ENCODE data around the gene HDLBP.

The HDLBP gene

DNA sequence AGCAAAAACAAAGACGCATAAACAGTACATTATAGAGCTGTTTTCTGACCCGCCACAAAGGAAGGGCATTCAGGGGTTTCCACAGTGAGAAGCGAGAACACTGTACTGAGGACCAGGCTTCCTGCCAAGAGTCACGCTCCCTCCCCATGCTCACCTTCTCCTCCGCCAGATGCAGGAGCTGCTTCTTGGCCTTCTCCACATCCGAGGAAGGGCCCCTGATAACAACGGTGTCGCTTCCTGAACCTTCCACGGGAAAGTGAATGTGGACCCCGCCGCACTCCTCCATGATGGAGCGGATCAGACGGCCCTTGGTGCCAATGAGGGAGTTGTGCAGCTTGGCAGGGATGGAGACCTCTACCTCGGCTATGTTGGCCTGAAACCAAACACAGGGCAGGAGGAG lies 73.2 kb downstream of the HDLBP start:
- peaks cover 98% of the 10 kb centered on the region for H3K36me3 ChIP-seq (ENCODE audit: control insufficient read depth, insufficient read depth, low read length)
- H3K9ac ChIP-seq (ENCODE audit: low read depth, low read length): no peak overlapping the region
- no peaks in the 10 kb centered on the region for H3K27me3 ChIP-seq (ENCODE audit: control insufficient read depth, insufficient read depth, low read length)
- no peaks in the 10 kb centered on the region for H3K9me3 ChIP-seq (ENCODE audit: control insufficient read depth, insufficient read depth, low read length)
- H3K4me1 ChIP-seq (ENCODE audit: control insufficient read depth, insufficient read depth, low read length): no peaks in the 10 kb centered on the region
- H3K27ac ChIP-seq (ENCODE audit: low read depth, low read length): no peak overlapping the region
- H3K4me3 ChIP-seq (ENCODE audit: low read depth, low read length): no peak overlapping the region

DNA sequence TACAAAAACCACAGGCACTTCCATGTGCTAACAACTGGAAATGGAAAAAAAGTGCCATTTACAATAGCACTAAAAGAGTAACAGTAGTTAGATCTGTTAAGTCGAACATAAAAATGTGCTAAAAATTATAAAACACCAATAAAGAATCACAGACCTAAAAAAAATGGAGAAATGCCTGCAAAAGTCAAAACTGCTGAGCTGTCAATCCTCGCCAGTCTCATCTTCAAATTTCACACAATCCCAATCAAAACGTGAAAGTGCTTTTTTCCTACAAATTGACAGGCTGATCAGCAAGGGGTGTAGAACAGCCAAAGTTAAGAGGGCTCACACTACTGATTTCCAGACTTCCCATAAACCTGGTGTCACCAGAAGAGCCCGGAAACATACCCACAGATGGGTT lies 73.8 kb downstream of the HDLBP start:
- H3K4me1 ChIP-seq (ENCODE audit: control insufficient read depth, insufficient read depth, low read length): no peaks in the 10 kb centered on the region
- H3K4me3 ChIP-seq (ENCODE audit: low read depth, low read length): no peak overlapping the region
- no peak overlapping the region for H3K27ac ChIP-seq (ENCODE audit: low read depth, low read length)
- H3K36me3 ChIP-seq (ENCODE audit: control insufficient read depth, insufficient read depth, low read length): peaks cover 98% of the 10 kb centered on the region
- no peaks in the 10 kb centered on the region for H3K9me3 ChIP-seq (ENCODE audit: control insufficient read depth, insufficient read depth, low read length)
- H3K9ac ChIP-seq (ENCODE audit: low read depth, low read length): no peak overlapping the region
- no peaks in the 10 kb centered on the region for H3K27me3 ChIP-seq (ENCODE audit: control insufficient read depth, insufficient read depth, low read length)

DNA sequence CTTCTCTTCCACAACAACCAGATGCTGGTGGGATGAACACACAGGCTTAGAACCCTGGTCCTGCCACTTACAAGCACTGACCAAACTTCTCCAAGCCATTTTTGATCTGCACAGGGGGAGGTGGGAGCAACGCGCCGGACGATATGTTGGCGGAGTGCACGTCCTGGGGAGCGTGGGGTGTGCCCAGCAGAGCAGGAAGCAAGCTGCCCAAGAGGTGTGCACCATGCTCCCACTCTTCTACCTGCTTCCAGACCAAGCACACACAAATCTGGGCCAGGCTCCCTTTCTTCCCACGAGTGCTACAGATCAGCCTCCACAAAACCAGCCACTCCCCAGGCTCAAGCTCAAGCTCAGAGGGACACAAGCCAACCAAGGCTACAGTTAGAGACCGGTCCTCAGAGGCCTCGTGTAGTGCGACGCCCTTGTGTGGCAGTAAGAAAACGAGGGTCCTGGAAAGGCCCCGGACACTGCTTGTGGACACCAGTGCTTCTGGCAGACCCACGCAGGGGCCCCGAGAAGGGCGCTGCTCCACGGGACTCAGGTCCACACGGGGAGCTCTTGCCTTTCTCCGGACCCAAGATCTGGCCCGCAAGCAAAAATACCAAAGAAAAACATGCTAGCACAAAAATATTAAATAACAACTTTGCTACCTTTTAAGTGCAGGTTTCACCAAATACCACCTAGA lies 75.0 kb downstream of the HDLBP start:
- H3K9me3 ChIP-seq (ENCODE audit: control insufficient read depth, insufficient read depth, low read length): no peaks in the 10 kb centered on the region
- H3K4me3 ChIP-seq (ENCODE audit: low read depth, low read length): no peak overlapping the region
- no peak overlapping the region for H3K9ac ChIP-seq (ENCODE audit: low read depth, low read length)
- H3K27ac ChIP-seq (ENCODE audit: low read depth, low read length): no peak overlapping the region
- H3K27me3 ChIP-seq (ENCODE audit: control insufficient read depth, insufficient read depth, low read length): no peaks in the 10 kb centered on the region
- no peaks in the 10 kb centered on the region for H3K4me1 ChIP-seq (ENCODE audit: control insufficient read depth, insufficient read depth, low read length)
- peaks cover 98% of the 10 kb centered on the region for H3K36me3 ChIP-seq (ENCODE audit: control insufficient read depth, insufficient read depth, low read length)

DNA sequence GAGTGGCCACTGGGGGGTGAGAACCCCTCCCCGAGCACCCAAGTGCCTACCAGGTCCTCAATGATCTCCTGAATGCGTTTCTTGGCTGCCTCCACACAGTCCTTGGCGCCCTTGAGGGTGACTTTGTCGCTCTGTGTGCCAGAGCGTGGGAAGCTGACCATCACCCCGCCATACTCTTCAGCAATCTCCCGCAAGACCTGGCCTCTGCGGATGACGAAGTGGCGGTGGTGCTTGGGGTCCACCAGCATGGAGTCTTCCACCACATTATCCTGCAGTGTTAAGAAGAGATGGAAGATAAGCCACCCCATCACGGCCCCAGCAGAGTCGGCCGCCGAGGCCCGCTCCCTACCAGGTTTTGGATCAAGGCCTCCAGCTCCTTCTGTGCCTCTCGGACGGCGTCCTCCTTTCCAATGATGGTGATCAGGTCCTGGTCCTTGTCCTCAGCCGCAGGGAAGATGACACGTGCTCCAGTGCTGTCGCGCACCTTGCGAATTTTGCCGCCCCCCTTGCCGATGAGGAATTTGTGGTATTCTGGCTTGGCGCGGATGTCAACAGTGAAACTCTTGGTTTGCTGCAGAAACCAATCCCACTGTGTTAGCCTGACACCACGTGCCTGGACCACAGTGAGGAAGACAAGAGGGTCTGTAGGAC lies 75.8 kb downstream of the HDLBP start:
- Histone ChIP-seq H3K9ac (ENCODE audit: low read depth, low read length) (no peak overlapping the region), H3K4me3 (ENCODE audit: low read depth, low read length) (no peak overlapping the region), H3K4me1 (ENCODE audit: control insufficient read depth, insufficient read depth, low read length) (no peaks in the 10 kb centered on the region), H3K27me3 (ENCODE audit: control insufficient read depth, insufficient read depth, low read length) (no peaks in the 10 kb centered on the region), H3K9me3 (ENCODE audit: control insufficient read depth, insufficient read depth, low read length) (no peaks in the 10 kb centered on the region), H3K27ac (ENCODE audit: low read depth, low read length) (no peak overlapping the region), H3K36me3 (ENCODE audit: control insufficient read depth, insufficient read depth, low read length) (peaks cover 98% of the 10 kb centered on the region)

DNA sequence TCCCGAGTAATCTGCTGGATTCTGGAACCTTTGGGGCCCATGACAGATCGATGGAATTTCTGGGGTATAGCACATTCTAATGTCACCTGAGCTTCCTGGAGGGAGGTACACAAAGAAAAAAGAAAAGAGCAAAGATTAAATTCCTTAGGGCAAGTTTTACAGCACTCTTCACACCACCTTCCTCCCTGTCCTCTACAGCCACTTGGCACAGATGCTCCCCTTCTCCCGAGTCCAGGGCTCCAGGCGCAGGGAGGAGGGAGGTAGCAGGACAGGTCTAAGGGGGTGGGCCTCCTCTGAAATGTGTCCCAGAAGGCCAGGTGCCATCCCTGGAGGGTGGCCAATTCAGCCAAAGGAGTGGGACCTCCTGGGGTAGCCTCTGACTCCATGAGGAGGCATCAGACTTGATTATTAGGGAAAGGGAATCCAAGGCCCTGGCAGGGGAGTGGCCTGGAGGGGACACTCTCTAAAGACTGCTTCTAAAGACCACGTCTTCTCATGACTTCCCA lies 76.7 kb downstream of the HDLBP start:
- H3K4me1 ChIP-seq (ENCODE audit: control insufficient read depth, insufficient read depth, low read length): no peaks in the 10 kb centered on the region
- no peak overlapping the region for H3K27ac ChIP-seq (ENCODE audit: low read depth, low read length)
- H3K36me3 ChIP-seq (ENCODE audit: control insufficient read depth, insufficient read depth, low read length): peaks cover 98% of the 10 kb centered on the region
- no peaks in the 10 kb centered on the region for H3K9me3 ChIP-seq (ENCODE audit: control insufficient read depth, insufficient read depth, low read length)
- no peak overlapping the region for H3K9ac ChIP-seq (ENCODE audit: low read depth, low read length)
- no peaks in the 10 kb centered on the region for H3K27me3 ChIP-seq (ENCODE audit: control insufficient read depth, insufficient read depth, low read length)
- H3K4me3 ChIP-seq (ENCODE audit: low read depth, low read length): no peak overlapping the region

DNA sequence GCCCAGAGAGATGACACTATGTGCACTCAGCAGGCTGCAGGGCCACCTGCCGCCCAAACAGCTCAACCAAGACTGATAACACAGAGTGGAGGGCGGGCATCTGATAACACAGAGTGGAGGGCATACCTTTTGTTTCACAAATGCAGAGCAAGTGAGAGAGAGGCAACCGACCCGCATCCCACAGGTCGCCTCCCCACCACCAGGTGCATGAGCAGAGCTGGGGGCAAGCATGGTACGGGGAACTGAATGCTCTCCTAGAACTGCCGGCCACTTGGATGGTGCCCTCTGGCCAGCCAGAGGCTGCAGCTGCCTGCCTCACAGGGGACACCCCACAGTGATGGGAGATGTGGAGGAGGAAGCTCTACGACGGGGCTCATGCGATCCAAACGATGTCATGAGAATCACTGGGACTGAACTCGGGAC lies 77.5 kb downstream of the HDLBP start:
- no peaks in the 10 kb centered on the region for H3K4me1 ChIP-seq (ENCODE audit: control insufficient read depth, insufficient read depth, low read length)
- H3K9me3 ChIP-seq (ENCODE audit: control insufficient read depth, insufficient read depth, low read length): no peaks in the 10 kb centered on the region
- no peak overlapping the region for H3K27ac ChIP-seq (ENCODE audit: low read depth, low read length)
- no peak overlapping the region for H3K4me3 ChIP-seq (ENCODE audit: low read depth, low read length)
- H3K36me3 ChIP-seq (ENCODE audit: control insufficient read depth, insufficient read depth, low read length): peaks cover 98% of the 10 kb centered on the region
- H3K9ac ChIP-seq (ENCODE audit: low read depth, low read length): no peak overlapping the region
- H3K27me3 ChIP-seq (ENCODE audit: control insufficient read depth, insufficient read depth, low read length): no peaks in the 10 kb centered on the region

DNA sequence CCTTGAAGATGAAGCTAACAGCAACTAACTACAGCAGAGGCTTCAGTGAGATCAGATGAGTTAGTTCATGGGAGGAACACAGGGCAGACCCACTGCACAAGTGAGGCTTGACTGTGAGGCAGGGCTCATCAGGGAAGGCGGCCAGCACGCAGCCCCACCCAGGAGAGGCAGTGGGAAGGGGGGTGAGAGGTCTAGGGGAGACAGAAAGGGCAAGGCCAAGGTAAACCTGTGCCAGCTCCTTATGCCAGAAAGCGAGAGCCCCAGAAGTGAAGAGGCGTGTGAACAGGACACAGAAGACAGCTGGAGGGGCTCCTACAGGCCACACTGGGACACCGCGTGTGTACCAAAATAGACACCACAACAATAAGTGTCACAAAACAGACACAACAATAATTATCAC lies 78.4 kb downstream of the HDLBP start:
- H3K27ac ChIP-seq (ENCODE audit: low read depth, low read length): no peak overlapping the region
- no peaks in the 10 kb centered on the region for H3K27me3 ChIP-seq (ENCODE audit: control insufficient read depth, insufficient read depth, low read length)
- peaks cover 98% of the 10 kb centered on the region for H3K36me3 ChIP-seq (ENCODE audit: control insufficient read depth, insufficient read depth, low read length)
- no peaks in the 10 kb centered on the region for H3K4me1 ChIP-seq (ENCODE audit: control insufficient read depth, insufficient read depth, low read length)
- H3K9me3 ChIP-seq (ENCODE audit: control insufficient read depth, insufficient read depth, low read length): no peaks in the 10 kb centered on the region
- no peak overlapping the region for H3K4me3 ChIP-seq (ENCODE audit: low read depth, low read length)
- H3K9ac ChIP-seq (ENCODE audit: low read depth, low read length): no peak overlapping the region

DNA sequence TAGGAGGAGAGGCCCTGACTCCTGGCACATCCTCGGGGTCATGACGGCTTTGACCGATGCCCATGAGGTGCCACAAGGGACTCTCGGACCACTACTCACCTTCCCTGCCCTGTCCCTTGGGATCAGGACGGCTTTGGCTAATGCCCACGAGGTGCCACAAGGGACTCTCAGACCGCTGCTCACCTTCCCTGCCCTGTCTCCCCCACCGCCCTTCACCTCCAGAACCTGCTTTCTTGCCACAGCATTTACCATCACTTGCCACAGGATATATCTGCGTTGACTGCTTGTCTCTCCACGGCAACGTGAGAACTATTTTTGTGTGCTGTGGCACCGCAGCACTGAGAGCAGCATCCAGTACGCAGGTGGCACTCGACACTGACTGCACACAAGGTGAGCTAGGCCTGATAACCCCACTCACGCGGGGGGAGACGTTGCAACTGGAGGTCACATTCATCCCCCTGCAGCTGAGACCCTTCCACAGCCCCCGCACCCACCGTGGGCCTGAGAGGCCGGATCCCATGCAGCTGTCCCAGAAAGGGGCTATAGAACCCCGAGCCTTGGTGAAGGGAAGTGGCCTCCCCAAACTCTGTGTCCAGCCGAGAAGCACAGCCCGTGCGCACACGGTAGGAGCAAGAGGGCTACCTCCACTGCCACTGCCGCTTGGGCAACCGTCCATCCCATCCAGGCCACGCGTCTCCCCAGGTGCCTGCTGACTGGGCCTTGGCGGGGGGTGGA lies 79.4 kb downstream of the HDLBP start:
- no peak overlapping the region for H3K4me3 ChIP-seq (ENCODE audit: low read depth, low read length)
- H3K27ac ChIP-seq (ENCODE audit: low read depth, low read length): no peak overlapping the region
- peaks cover 97% of the 10 kb centered on the region for H3K36me3 ChIP-seq (ENCODE audit: control insufficient read depth, insufficient read depth, low read length)
- no peaks in the 10 kb centered on the region for H3K27me3 ChIP-seq (ENCODE audit: control insufficient read depth, insufficient read depth, low read length)
- no peak overlapping the region for H3K9ac ChIP-seq (ENCODE audit: low read depth, low read length)
- no peaks in the 10 kb centered on the region for H3K4me1 ChIP-seq (ENCODE audit: control insufficient read depth, insufficient read depth, low read length)
- no peaks in the 10 kb centered on the region for H3K9me3 ChIP-seq (ENCODE audit: control insufficient read depth, insufficient read depth, low read length)

DNA sequence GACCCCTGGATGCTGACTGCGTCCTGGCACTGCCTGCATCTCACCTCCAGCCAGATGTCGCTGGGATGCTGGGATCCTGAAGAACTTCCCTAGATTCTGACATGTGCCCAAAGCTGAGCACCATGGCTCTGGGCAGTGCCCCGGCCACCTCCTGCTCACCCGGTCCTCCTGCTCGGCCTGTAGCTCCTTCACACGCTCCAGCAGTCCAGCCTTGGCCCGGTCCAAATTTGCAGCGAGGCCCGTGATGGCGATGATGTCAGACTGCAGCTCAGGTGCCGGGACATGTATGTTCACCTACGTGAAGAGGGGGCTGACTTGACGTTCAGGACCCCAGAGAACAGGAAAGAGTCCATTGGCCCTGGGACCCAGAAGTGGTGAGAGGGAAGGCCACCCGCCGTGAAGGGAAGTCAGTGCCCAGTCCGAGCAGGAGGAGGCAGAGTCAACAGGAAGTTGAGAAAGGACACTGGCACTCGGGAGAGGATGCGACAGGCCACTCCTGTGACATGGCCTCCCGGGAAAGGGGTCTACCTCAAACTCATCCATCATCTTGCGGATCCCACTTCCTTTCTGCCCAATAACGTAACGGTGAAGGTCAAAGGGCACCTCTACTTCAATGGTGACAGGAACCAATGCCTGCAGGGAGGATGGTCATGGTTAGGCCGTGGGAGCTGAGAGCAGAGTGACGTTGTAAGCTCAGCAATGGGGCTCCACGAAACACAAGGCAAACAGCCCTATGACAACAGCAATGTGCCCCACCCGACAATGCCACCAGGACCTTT lies 80.3 kb downstream of the HDLBP start:
- H3K27ac ChIP-seq (ENCODE audit: low read depth, low read length): no peak overlapping the region
- no peak overlapping the region for H3K9ac ChIP-seq (ENCODE audit: low read depth, low read length)
- no peak overlapping the region for H3K4me3 ChIP-seq (ENCODE audit: low read depth, low read length)
- peaks cover 96% of the 10 kb centered on the region for H3K36me3 ChIP-seq (ENCODE audit: control insufficient read depth, insufficient read depth, low read length)
- H3K9me3 ChIP-seq (ENCODE audit: control insufficient read depth, insufficient read depth, low read length): no peaks in the 10 kb centered on the region
- H3K27me3 ChIP-seq (ENCODE audit: control insufficient read depth, insufficient read depth, low read length): no peaks in the 10 kb centered on the region
- no peaks in the 10 kb centered on the region for H3K4me1 ChIP-seq (ENCODE audit: control insufficient read depth, insufficient read depth, low read length)

DNA sequence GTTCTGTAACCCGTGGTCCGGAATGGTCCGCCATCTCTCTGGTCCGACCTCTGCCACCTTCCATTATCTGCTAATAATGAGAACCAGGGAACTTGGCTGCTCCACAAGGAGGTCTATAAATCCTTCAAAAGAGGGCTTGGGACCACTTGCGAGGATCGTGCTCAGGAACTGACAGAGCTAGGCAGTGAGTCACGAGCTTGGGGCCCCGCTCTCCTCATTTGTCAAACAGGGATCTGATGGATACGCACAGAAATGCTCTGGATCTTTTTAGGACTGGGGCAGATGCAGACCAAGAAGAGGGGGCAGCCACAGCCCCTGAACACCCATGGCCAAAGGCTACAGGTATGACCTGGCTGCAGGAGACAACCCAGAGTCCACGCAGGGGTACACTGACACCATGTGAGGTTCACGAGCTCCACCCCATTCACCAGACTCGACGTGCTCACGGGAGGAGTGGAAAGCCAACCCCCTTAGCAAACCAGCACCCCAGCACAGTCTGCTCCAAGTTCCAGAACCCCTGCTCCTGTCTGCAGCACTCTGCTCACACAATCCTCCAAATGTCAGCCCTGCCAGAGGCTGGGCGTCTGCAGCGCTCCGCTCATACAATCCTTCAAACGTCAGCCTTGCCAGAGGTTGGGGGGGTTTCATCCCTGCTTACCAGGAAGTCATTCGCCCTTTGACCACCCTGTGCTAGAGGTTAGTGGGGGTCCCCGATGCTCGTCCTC lies 81.2 kb downstream of the HDLBP start:
- Histone ChIP-seq H3K36me3 (ENCODE audit: control insufficient read depth, insufficient read depth, low read length) (peaks cover 95% of the 10 kb centered on the region), H3K9ac (ENCODE audit: low read depth, low read length) (no peak overlapping the region), H3K4me1 (ENCODE audit: control insufficient read depth, insufficient read depth, low read length) (no peaks in the 10 kb centered on the region), H3K27ac (ENCODE audit: low read depth, low read length) (no peak overlapping the region), H3K9me3 (ENCODE audit: control insufficient read depth, insufficient read depth, low read length) (no peaks in the 10 kb centered on the region), H3K4me3 (ENCODE audit: low read depth, low read length) (no peak overlapping the region), H3K27me3 (ENCODE audit: control insufficient read depth, insufficient read depth, low read length) (no peaks in the 10 kb centered on the region)
